ENCODE measurements around the gene C1QA. TPM values are rescaled to one million over a fixed set of nuclear protein-coding genes. Genes with fewer than 3 reads are reported as not detected.

C1QA gene
- total RNA-seq, 1 experiment from 2014 or later: 0.50 TPM

GRCh38 chr1:22625262-22625925 is 11.0 kb upstream of the C1QA start:
- POLR2A ChIA-PET: no interaction called here
- Mint-ChIP-seq H3K4me1 (peaks cover 40% of the 10 kb centered on the region), H3K27ac (no peak overlapping the region), H3K9me3 (no peaks in the 10 kb centered on the region), H3K36me3 (no peaks in the 10 kb centered on the region), H3K4me3 (no peak overlapping the region), H3K27me3 (ENCODE audit: low read depth) (peaks cover 3% of the 10 kb centered on the region; the same call in 1 of the 2 replicates)
- 0 out of 2 replicates have a peak, but pooled peaks have one; percentile 29 for TF ChIP-seq FOXP4 (CRISPR knock-in tag; IDR thresholded peaks at IDR 0.05)
- TF ChIP-seq FOXK1 (CRISPR knock-in tag; IDR thresholded peaks at IDR 0.05): no peak
- CTCF ChIA-PET: interaction anchor here (1.1 to 1.7 kb wide), 3 partner anchors 10 to 98 kb away, joined by 5 to 8 read pairs (median 5); partner anchors contain the start of gene C1QA
- ATAC-seq (peak; percentile 35), DNase-seq (ENCODE audit: low spot score) (peak; percentile 57)

GRCh38 chr1:22626237-22627157 is 9.9 kb upstream of the C1QA start:
- Mint-ChIP-seq H3K4me1 (peaks cover 51% of the 10 kb centered on the region), H3K4me3 (no peak overlapping the region), H3K9me3 (no peaks in the 10 kb centered on the region), H3K27ac (no peak overlapping the region), H3K36me3 (no peaks in the 10 kb centered on the region), H3K27me3 (ENCODE audit: low read depth) (peaks cover 3% of the 10 kb centered on the region; the same call in 1 of the 2 replicates)
- no peak for DNase-seq (ENCODE audit: low spot score)
- TF ChIP-seq TP53 (CRISPR knock-in tag; IDR thresholded peaks at IDR 0.05): no peak
- TF ChIP-seq USF2 (CRISPR knock-in tag; IDR thresholded peaks at IDR 0.05): peak; percentile 55
- TF ChIP-seq ZMAT4 (CRISPR knock-in tag; IDR thresholded peaks at IDR 0.05): no peak
- no peak for TF ChIP-seq PRDM15 (CRISPR knock-in tag; IDR thresholded peaks at IDR 0.05)
- TF ChIP-seq ZNF121 (CRISPR knock-in tag; IDR thresholded peaks at IDR 0.05): no peak
- no peak for TF ChIP-seq E2F4 (CRISPR knock-in tag; IDR thresholded peaks at IDR 0.05; ENCODE audit: borderline replicate concordance, low read depth)
- TF ChIP-seq MYBL2 (CRISPR knock-in tag; IDR thresholded peaks at IDR 0.05): no peak
- no peak for TF ChIP-seq CREM (CRISPR knock-in tag; IDR thresholded peaks at IDR 0.05)
- TF ChIP-seq IRF1 (CRISPR knock-in tag; IDR thresholded peaks at IDR 0.05): no peak
- ChIA-PET POLR2A (no interaction called here), CTCF (interaction anchor here (1.1 to 1.7 kb wide), 3 partner anchors 9 to 99 kb away, joined by 5 to 8 read pairs (median 5); partner anchors contain the start of gene C1QA)
- peak; percentile 40 for ATAC-seq

Measured in WTC11 (cell line).